Measurements from ENCODE around the gene GTPBP3.

- TF ChIP-seq, protein P1, sequence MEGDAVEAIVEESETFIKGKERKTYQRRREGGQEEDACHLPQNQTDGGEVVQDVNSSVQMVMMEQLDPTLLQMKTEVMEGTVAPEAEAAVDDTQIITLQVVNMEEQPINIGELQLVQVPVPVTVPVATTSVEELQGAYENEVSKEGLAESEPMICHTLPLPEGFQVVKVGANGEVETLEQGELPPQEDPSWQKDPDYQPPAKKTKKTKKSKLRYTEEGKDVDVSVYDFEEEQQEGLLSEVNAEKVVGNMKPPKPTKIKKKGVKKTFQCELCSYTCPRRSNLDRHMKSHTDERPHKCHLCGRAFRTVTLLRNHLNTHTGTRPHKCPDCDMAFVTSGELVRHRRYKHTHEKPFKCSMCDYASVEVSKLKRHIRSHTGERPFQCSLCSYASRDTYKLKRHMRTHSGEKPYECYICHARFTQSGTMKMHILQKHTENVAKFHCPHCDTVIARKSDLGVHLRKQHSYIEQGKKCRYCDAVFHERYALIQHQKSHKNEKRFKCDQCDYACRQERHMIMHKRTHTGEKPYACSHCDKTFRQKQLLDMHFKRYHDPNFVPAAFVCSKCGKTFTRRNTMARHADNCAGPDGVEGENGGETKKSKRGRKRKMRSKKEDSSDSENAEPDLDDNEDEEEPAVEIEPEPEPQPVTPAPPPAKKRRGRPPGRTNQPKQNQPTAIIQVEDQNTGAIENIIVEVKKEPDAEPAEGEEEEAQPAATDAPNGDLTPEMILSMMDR (IDR thresholded peaks at IDR 0.05) = no peak
- TF ChIP-seq TCF7L2 (IDR thresholded peaks at IDR 0.05; ENCODE audit: low read depth, low read length) = no peak
- TF ChIP-seq POLR2AphosphoS5 (IDR thresholded peaks at IDR 0.05; ENCODE audit: low read depth, low read length) = no peak
Measured at GRCh38 chr19:17319473-17320238, 17.7 kb upstream of the GTPBP3 start.

Measured in Panc1 (cell line).